Fibroblast of lung (primary cell): ENCODE measurements around the gene SPATA19.

Experiments used
- CTCF ChIP-seq, 2 donors: IDR thresholded peaks in 1 of 2; conservative IDR thresholded peaks in 1 of 2; 1 replicate in 1 of 2; 2 replicates in 1 of 2; pipeline ENCODE4 v1.5.1; 2011 to 2012; ENCODE audit warnings: low read length in 2 of 2, control low read depth in 1 of 2, inconsistent platforms in 1 of 2, low read depth in 1 of 2, mild to moderate bottlenecking in 1 of 2
- EZH2 ChIP-seq: IDR thresholded peaks from 2 replicates; pipeline ENCODE4 v1.5.1; 2012; ENCODE audit warnings: low read length, control low read depth, mild to moderate bottlenecking; ENCODE audit errors: missing control alignments

- TF ChIP-seq CTCF (conservative IDR thresholded peaks at IDR 0.05 in 1 of 2, IDR thresholded peaks at IDR 0.05 in 1 of 2; ENCODE audit: low read depth in 1 of 2, low read length in 2 of 2) (no peak), EZH2 (no peak)
These were observed 3.3 kb downstream of the SPATA19 start for GRCh38 chr11:133842053-133842452.
